ENCODE measurements around the gene PRICKLE3.

The PRICKLE3 gene

DNA sequence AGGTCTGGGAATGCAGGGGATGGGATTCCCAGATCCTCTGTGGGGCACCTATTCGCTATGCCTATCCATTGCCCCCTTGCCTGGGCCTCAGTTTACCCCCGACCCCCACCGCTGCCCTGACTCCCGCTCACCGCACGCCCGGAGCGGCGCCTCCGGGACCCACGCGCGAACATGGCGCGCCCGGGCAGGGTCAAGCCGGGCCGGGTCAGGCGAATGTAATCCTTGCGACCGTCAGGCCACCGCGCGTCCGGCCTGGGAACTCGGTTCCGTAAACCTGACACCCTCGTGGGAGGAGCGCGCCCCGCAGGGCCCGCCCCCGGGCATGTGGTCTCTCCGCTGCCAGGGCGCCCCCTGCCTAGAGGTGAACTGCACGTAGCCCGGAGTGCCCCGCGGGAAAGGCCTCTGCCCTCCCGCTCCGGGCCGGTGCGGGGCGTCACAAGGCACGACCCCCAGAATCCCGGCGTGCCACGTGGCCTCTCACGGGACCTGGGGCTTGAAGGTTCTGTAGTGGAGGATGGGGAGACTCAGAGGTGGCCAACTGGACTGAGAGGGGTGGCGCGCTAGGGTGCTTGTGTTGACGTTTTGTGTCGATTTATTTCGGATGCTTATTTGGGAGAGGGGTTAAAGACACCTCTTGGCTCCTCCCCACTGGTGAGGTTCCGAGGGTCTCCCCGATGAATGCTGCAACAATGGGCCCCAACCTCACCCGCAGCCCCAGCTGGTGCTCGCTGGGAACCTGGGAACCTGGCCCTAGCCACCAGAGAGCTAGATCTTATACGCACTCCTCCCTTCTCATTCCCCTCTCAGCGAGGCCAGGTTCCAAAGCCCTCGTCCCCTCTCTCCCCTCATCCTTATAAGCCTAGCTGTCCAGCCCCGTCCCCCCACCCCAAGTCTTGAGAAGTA, at the start of gene PRICKLE3:
Gene PRICKLE3, minus strand, starts transcription at position 249 of the 903 bp plus-strand sequence. Its CDS starts 76 bp downstream, at position 173.
- DNase-seq = peak; percentile 35

DNA sequence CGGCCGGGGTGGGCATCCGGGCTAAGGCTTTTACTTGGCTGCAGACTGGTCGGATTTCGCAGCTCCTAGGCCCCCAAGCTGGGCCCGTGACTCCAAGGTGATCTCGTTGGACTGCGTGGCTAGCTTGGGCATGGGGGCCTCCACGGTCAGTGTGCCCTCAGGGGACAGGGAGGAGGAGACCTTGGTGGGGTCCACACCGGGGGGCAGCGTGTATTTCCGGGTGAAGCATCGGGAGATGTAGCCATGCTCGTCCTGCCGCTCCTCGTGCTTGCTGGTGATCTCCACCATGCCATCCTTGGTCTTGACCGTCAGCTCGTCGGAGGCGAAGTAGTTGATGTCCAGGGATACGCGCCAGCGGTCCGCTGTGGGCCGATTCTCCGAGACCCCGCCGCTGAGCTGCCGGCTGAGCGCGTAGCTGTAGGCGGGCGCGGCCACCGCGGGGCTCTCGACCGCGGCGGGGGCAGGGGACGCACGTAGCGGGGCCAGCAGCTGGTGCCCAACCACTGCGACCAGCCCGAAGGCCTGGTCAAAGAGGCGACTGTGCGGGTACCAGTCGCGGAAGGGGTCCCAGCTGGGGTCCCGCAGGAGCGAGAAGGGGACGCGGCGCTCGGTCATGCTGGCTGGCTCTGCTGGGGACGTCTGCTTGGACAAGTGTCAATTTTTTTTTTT, 47.8 kb upstream of the PRICKLE3 start:
- DNase-seq = no peak

DNA sequence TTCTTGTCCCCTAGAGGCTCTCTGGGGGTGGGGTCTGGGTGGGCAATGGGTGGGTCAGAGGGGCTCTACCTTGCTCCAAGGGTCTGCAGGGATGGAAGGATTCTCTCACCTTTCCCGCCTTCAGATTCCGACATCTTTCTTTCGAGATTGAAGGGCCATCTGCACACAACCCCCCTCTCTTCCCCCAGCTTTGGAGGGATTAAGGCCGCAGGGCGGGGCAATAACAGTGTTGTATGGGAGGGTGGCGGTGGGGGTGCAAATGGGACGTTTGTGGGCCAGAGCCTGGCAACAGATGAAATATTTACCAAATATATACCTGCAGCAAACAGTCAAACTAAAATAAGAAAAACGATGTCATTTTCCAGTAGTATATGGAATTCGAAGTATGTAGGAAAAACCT, 47.0 kb upstream of the PRICKLE3 start, which contains the start of gene CACNA1F:
Gene CACNA1F, minus strand, starts transcription at position 165 of the 400 bp plus-strand sequence. Its CDS starts 31 bp downstream, at position 134.
- DNase-seq = no peak

- no peak for DNase-seq
Observed at GRCh38 chrX:49232525-49232924, 46.4 kb upstream of the PRICKLE3 start.

DNA sequence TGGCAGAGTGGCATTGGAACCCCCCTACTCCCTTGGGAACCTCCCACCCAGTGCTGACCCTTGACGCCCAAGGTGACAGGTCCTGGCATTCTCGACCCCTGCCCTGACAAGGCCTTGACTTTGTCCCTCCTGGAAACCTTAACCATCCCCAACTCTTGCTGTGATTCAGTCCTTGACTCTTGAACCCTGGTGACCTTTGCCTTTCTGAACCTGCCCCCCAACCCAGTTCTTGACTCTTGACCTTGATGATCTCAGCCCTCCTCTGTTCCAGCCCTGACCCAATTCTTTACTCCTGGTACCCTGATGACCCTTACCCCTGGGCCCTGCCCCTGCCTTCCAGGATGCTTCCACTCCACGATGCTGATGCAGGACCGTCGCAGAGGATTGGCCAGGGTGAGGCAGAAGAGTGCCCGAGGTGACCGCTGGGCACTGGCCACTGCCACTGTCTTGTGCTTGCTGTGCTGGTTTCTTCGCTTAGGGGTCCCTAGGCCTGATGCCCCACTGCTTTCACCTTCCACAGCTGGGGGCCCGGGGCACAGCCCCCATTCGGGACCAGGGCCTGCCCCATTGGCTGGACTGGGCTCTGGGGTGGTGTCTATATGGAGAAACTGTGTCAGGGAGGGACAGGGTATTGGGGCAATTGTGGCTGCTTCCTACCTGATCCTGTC, 45.3 kb upstream of the PRICKLE3 start:
- no peak for DNase-seq

DNA sequence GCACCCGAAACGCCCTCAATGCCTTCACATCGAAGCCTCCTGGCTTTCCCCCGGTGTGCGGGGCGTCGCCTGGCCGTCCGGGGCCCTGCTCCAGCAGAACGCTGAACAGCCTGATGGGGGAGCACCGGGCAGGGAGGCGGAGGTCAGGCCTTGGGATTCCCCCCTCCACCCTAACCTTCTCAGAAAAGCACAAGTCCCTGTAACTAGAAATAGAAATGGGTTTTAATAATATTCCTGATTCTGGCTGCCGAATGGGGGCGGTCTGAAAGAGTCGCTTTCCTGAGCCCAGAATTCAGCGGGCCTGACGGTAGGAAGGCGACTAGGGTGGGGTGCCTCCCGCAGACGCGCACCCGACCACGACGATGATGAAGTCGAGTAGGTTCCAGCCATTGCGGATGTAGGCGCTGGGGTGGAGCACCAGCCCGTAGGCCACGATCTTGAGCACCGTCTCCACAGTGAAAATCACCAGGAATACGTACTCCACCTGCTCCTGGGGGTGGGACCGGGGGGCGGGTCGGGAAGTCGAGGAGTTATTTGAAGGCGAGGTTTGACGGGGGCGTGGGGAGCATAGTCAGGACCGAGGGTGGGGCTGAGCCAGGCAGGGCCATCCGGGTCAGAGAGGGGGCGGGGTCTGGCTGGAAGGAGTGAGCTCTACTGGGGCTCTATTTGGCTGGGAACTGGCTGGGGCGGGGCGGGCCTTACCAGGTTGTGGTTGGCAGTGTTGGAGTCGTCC, 44.5 kb upstream of the PRICKLE3 start:
- peak; percentile 55 for DNase-seq

- DNase-seq = no peak
Observed at GRCh38 chrX:49228185-49228584, 42.0 kb upstream of the PRICKLE3 start.

DNA sequence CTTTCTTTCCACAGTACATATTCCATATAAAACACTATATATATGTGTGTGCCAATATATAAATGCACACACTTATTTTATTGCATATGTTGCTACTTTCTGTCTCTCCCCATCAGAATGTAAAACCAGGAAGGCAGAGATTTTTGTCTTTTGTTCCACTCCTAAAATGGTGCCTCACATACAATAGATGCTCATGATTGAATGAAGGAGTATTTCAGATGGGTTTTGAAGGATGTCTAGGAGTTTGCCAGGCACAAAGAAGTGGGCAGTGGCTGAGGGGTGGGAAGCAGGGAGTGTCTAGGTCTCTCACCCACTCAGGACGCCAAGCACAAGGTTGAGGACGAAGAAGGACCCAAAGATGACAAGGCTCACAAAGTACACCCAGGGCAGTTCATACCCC, 41.6 kb upstream of the PRICKLE3 start:
- DNase-seq = no peak

GRCh38 chrX:49226946-49227345, 40.8 kb upstream of the PRICKLE3 start:
- no peak for DNase-seq

DNA sequence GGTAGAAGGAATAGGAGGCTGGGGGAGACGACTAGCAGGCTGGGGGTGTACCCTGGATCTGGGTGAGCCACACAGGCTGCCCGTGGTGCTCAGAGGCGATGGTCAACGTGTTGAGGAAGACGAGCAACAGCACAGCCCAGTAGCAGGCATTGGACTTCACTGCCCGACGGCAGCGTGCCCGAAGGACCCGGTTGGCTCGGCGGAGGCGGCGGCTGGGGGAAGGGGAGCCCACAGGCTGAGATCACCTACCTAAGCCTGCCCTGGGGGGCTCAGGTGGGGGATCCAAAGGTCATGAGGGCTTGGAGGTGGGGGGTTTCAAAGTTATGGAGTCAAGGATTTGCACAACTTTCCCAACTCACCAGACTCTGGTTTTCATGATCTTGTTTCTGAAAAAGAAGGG, 39.7 kb upstream of the PRICKLE3 start:
- DNase-seq = no peak

GRCh38 chrX:49221868-49222267, 35.7 kb upstream of the PRICKLE3 start:
- DNase-seq = no peak

DNA sequence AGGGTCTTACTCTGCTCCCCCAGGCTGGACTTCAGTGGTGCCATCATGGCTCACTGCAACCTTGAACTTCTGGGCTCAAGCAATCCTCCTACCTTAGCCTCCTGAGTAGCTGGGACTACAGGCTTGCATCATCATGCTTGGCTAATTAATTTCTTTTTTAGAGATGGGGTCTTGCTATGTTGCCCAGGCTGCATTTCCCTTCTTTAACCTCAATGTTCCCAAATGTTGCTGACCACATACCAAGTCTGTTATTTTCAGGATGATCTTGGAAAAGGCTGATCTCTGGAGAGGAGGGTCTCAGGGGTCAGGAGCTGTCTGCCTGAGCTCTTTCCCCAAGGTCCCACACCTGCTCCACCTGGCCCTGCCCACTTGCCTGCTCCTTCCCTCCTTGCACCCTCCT, 33.9 kb upstream of the PRICKLE3 start:
- no peak for DNase-seq

GRCh38 chrX:49214996-49215526, 28.9 kb upstream of the PRICKLE3 start:
- DNase-seq = no peak

DNA sequence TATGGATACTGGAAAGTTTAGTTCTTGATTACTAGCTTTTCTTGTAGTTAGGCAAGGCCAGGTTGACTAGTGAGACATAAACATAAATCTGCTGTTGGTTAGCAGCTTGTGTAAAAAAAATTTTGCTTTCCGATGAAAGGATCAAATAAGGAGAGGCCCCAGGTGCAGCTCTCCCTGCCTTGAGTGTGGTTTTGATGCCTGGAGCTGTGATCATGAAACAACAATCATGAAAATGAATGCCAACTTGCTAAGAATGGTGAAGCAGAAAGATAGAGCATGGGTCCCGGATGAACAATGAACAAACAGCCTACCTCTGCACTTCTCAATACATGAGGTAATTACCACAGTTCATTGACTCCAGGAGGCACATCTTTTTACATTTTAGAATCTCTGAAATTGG, 28.2 kb upstream of the PRICKLE3 start:
- DNase-seq = no peak

DNA sequence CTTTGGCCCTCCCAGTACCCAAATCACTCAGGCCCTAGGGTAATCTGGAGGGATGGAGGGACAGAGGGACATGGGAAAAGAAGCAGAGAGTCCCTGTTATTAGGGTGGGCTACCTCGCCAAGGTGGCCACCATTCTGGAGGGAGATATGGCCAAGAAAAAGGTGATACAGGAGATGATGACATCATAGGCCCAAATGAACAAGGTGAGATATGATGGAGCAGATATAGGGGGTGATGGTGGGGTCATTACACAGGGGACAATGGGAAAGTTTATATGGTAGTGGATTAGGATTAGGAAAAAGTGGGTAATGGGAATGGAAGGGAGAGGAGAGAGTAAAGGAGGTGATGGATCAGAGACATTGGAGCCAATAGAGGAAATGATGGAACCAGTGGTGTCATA, 26.7 kb upstream of the PRICKLE3 start:
- DNase-seq = no peak

DNA sequence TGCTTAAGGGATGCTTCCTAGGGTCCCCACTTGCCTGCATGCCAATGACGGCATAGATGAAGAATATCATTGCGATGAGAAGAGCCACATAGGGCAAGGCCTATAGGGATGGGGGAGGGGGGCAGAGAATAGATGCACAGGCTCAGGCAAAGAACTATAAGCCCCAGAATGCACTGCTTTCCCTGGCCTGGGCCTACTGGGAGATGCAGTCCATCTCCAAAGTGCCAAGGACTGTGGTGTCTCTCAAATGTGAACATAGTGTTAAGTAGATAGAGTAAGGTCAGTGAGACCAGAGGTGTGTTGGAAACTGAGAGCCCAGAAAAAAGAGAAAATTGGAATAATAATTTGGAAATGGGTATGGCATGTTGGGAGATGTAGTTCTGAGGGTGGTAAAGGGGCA, 26.0 kb upstream of the PRICKLE3 start:
- no peak for DNase-seq

GRCh38 chrX:49211074-49211473, 24.9 kb upstream of the PRICKLE3 start:
- no peak for DNase-seq

DNA sequence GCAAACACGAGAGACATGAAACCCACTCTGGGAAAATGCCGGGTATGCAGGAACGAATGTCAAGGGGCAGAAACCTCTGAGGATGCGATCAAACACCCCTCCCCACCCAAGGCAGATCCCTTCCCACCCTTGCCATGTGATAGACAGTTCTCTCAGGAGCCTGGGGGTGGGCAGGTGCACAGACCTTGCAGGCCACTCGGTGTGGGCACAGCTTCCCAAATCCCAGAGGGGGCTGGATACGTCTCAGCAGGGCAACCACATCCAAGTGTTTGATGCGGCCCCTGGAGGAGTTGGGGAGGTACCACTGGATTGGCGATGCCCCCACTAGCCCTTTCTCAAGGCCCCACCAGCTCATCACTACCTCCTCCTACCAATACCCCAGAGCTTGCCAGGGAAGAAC, 24.2 kb upstream of the PRICKLE3 start:
- no peak for DNase-seq

DNA sequence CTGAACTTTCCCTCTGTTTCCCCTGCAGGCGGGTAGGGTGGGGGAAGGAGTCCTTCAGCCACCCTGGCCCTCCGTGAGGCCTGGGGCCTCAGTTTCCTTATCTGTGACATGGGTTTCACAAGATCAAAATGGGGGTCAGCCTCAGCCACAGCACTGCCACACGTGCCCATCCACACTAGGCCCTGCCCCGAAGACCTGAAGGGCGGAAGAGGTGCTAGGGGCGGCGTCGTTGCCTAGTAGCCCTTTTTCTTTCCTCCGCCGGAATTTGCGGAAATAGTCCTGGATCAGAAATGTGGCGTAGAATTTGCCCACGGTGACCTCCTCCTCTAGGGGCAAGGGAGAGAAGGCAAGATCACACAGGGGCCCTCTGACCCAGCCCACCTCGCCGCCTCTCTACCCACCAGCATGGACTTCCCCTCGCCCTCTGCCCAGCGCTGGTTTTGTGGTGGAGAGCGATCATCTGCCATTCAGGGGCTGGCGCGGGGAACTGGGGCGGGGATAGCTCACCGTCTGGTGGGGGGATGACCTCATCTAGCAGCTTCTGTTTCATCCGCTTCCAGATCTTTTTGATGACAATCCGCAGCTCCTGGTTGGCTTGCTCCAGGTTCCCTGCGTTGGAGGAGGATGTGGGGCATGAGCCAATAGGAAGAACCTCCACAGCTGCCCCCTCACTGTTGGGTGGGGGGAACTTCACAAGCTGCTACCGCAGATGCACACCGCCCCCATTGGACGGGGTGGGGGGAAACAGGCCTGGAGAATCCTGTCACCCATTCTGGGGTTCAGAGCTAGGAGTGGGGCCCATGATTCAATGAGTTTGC, 23.5 kb upstream of the PRICKLE3 start:
- no peak for DNase-seq

GRCh38 chrX:49208399-49208798, 22.2 kb upstream of the PRICKLE3 start:
- no peak for DNase-seq

DNA sequence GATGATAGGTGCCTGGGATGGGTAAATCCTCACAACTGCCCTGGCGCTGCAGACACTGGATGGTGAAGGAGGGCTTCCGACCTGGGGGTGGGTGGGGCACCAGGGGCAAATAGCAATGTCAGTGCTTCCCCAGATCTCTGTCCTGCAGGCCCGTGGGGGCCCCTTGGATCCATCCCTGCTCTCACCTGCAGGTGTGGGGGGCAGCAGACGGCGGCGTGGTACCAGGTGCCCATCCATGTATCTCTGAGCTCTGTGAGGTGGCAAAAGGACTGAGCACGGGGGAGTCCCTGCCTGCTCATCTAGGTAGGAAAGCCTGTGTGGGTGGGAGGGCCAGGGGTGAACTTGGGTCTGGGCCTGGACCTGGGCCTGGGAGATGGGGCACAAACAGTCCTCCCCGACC, 20.4 kb upstream of the PRICKLE3 start:
- no peak for DNase-seq

- no peak for DNase-seq
Observed at GRCh38 chrX:49205443-49205842, 19.3 kb upstream of the PRICKLE3 start.
